H9 (cell line): ENCODE data around the gene MED13L. TPM values are rescaled to one million over a fixed set of nuclear protein-coding genes. Genes with fewer than 3 reads are reported as not detected.

Experiments used
- DNase-seq: peaks from one replicate; pipeline ENCODE4 v3.0.0-alpha.2; 2017
- H2AFZ ChIP-seq: one replicate; pipeline ENCODE4 v1.6.1; 2013; ENCODE audit warnings: mild to moderate bottlenecking, low read length, control low read depth, moderate library complexity
- H2AK5ac ChIP-seq: 2 replicates; pipeline ENCODE4 v1.6.1; 2013; ENCODE audit warnings: low read length, control low read depth, mixed read lengths; ENCODE audit not compliant: insufficient read length
- H2BK120ac ChIP-seq: one replicate; pipeline ENCODE4 v1.6.1; 2013; ENCODE audit warnings: low read depth, mild to moderate bottlenecking, low read length, control low read depth, inconsistent platforms; ENCODE audit not compliant: poor library complexity, severe bottlenecking
- H2BK12ac ChIP-seq: 2 replicates; pipeline ENCODE4 v1.6.1; 2013; ENCODE audit warnings: low read length, control low read depth, mixed read lengths, low read depth; ENCODE audit not compliant: insufficient read length
- H2BK15ac ChIP-seq: 2 replicates; pipeline ENCODE4 v1.6.1; 2013; ENCODE audit warnings: low read depth, low read length, control low read depth
- H2BK20ac ChIP-seq: one replicate; pipeline ENCODE4 v1.6.1; 2013; ENCODE audit warnings: low read depth, mild to moderate bottlenecking, low read length, control low read depth, inconsistent platforms; ENCODE audit not compliant: poor library complexity, severe bottlenecking
- H2BK5ac ChIP-seq: 2 replicates; pipeline ENCODE4 v1.6.1; 2013; ENCODE audit warnings: low read length, control low read depth, mixed read lengths; ENCODE audit not compliant: insufficient read length
- H3K14ac ChIP-seq: 2 replicates; pipeline ENCODE4 v1.6.1; 2013; ENCODE audit warnings: low read length, control low read depth; ENCODE audit not compliant: insufficient read depth
- H3K18ac ChIP-seq: 2 replicates; pipeline ENCODE4 v1.6.1; 2013; ENCODE audit warnings: low read depth, mild to moderate bottlenecking, mixed read lengths, low read length, control low read depth; ENCODE audit not compliant: insufficient read length
- H3K23ac ChIP-seq: 2 replicates; pipeline ENCODE4 v1.6.1; 2013; ENCODE audit warnings: low read length, control low read depth, mixed read lengths, low read depth; ENCODE audit not compliant: insufficient read length
- H3K23me2 ChIP-seq: 2 replicates; pipeline ENCODE4 v1.6.1; 2013; ENCODE audit warnings: low read depth, mild to moderate bottlenecking, mixed read lengths, low read length, control low read depth; ENCODE audit not compliant: insufficient read length, poor library complexity, severe bottlenecking
- H3K27ac ChIP-seq: 2 replicates; pipeline ENCODE4 v1.5.1; 2013; ENCODE audit warnings: low read length, control low read depth, mixed read lengths, low read depth; ENCODE audit not compliant: insufficient read length
- H3K27me3 ChIP-seq: 2 replicates; pipeline ENCODE4 v1.6.1; 2013; ENCODE audit warnings: low read length, control low read depth, inconsistent platforms; ENCODE audit not compliant: insufficient read depth
- H3K4ac ChIP-seq: 2 replicates; pipeline ENCODE4 v1.6.1; 2013; ENCODE audit warnings: low read depth, mild to moderate bottlenecking, control low read depth, inconsistent platforms, low read length, moderate library complexity
- H3K4me1 ChIP-seq: 2 replicates; pipeline ENCODE4 v1.6.1; 2013; ENCODE audit warnings: low read length, control low read depth, inconsistent platforms; ENCODE audit not compliant: insufficient read depth
- H3K4me2 ChIP-seq: 2 replicates; pipeline ENCODE4 v1.6.1; 2013; ENCODE audit warnings: low read length, control low read depth, mixed read lengths; ENCODE audit not compliant: insufficient read length, insufficient read depth
- H3K56ac ChIP-seq: 2 replicates; pipeline ENCODE4 v1.6.1; 2013; ENCODE audit warnings: low read depth, mild to moderate bottlenecking, mixed read lengths, low read length, control low read depth; ENCODE audit not compliant: insufficient read length
- H3K79me1 ChIP-seq: 2 replicates; pipeline ENCODE4 v1.6.1; 2013; ENCODE audit warnings: low read depth, mild to moderate bottlenecking, moderate library complexity, low read length, control low read depth, inconsistent platforms; ENCODE audit not compliant: insufficient read depth, poor library complexity, severe bottlenecking
- H3K79me2 ChIP-seq: 2 replicates; pipeline ENCODE4 v1.6.1; 2013; ENCODE audit warnings: low read length, control low read depth, inconsistent platforms; ENCODE audit not compliant: insufficient read depth
- H3K9ac ChIP-seq: 2 replicates; pipeline ENCODE4 v1.6.1; 2013; ENCODE audit warnings: low read length, control low read depth, mixed read lengths; ENCODE audit not compliant: insufficient read length; ENCODE audit errors: extremely low read depth
- H3K9me3 ChIP-seq: one replicate; pipeline ENCODE4 v1.6.1; 2013; ENCODE audit warnings: low read depth, low read length, inconsistent platforms; ENCODE audit not compliant: control insufficient read depth
- H3T11ph ChIP-seq: one replicate; pipeline ENCODE4 v1.6.1; 2013; ENCODE audit warnings: mild to moderate bottlenecking, low read length, control low read depth, inconsistent platforms
- H4K20me1 ChIP-seq: one replicate; pipeline ENCODE4 v1.6.1; 2013; ENCODE audit not compliant: control insufficient read depth, insufficient read length, insufficient read depth
- H4K5ac ChIP-seq: 2 replicates; pipeline ENCODE4 v1.6.1; 2013; ENCODE audit warnings: low read depth, mild to moderate bottlenecking, mixed read lengths, low read length, control low read depth; ENCODE audit not compliant: insufficient read length
- H4K8ac ChIP-seq: replicated peaks from 2 replicates; pipeline ENCODE4 v1.6.1; 2013; ENCODE audit warnings: low read length, control low read depth, mixed read lengths, low read depth; ENCODE audit not compliant: insufficient read length
- H4K91ac ChIP-seq: 2 replicates; pipeline ENCODE4 v1.6.1; 2013; ENCODE audit warnings: low read depth, mild to moderate bottlenecking, moderate library complexity, mixed read lengths, low read length, control low read depth; ENCODE audit not compliant: insufficient read length
- H3K27ac Mint-ChIP-seq, 3 experiments: 2 replicates in 2 of 3; 3 replicates in 1 of 3; pipeline ENCODE4 v1.8.0; 2020 to 2021; ENCODE audit warnings: mixed read lengths in 3 of 3, mild to moderate bottlenecking in 1 of 3, moderate library complexity in 1 of 3
- H3K27me3 Mint-ChIP-seq: 2 replicates; pipeline ENCODE4 v1.8.0; 2021; ENCODE audit warnings: low read depth, mild to moderate bottlenecking, moderate library complexity, mixed read lengths
- H3K36me3 Mint-ChIP-seq, 3 experiments: 2 replicates in 2 of 3; 3 replicates in 1 of 3; pipeline ENCODE4 v1.8.0; 2020 to 2021; ENCODE audit warnings: low read depth in 3 of 3, mixed read lengths in 3 of 3; ENCODE audit not compliant: insufficient read depth in 1 of 3
- H3K4me1 Mint-ChIP-seq, 2 experiments: 2 replicates each; pipeline ENCODE4 v1.8.0; 2020; ENCODE audit warnings: mixed read lengths in 2 of 2
- H3K4me3 Mint-ChIP-seq, 2 experiments: 2 replicates in 1 of 2; 3 replicates in 1 of 2; pipeline ENCODE4 v1.8.0; 2020 to 2021; ENCODE audit warnings: mild to moderate bottlenecking in 2 of 2, mixed read lengths in 2 of 2, moderate library complexity in 1 of 2
- H3K9me3 Mint-ChIP-seq, 2 experiments: 2 replicates in 1 of 2; 3 replicates in 1 of 2; pipeline ENCODE4 v1.8.0; 2020; ENCODE audit warnings: mild to moderate bottlenecking in 2 of 2, mixed read lengths in 2 of 2, moderate library complexity in 1 of 2
- WGBS: extraction: QIAGEN DNeasy Blood & Tissue Kit; methylation state at CpG from one replicate; pipeline ENCODE4 v1.1.7; 2013; ENCODE audit warnings: missing lambda C conversion rate, low lambda C conversion rate, mixed read lengths; ENCODE audit not compliant: insufficient read length; ENCODE audit errors: extremely low coverage; 5-methylcytosine and 5-hydroxymethylcytosine counted together
- total RNA-seq: library from RNA; stranded (reverse); gene quantifications from 2 replicates; pipeline ENCODE4 v1.2.1, GENCODE V29; 2021
- TF ChIP-seq, protein P1 (sequence below): fragments of 200-600 bp; sonication (generic); conservative IDR thresholded peaks from 3 replicates; pipeline ENCODE4 v1.8.0; 2021; ENCODE audit warnings: antibody characterized with exemption, mild to moderate bottlenecking

MED13L gene
- total RNA-seq, 1 experiment from 2014 or later, result 52.4 TPM

DNA sequence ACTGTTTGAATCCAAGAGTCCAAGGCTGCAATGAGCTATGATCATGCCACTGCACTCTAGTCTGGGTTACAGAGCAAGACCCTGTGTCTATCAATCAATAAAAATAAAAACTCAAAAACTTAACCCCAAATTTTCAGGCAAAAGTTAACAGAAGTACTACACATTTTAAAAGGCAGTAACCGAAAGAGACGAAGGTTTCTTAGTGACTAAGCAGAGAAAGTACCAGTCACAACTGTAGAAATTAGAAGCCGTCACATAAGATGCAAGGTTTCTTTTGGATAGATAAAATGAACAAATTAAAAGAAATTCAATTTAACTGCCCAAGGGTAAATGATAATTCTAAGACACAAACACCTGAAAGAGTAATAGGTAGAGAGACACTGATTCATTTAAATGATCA, 103.5 kb downstream of the MED13L start:
- H3K27me3 ChIP-seq, result no peaks in the 10 kb centered on the region
- no peak overlapping the region for H2BK15ac ChIP-seq
- no peak overlapping the region for H2BK120ac ChIP-seq
- no peak overlapping the region for H3K56ac ChIP-seq
- H3K4me1 Mint-ChIP-seq, result peaks cover 34 to 47% of the 10 kb centered on the region in 2 experiments
- H3K4me1 ChIP-seq, result no peaks in the 10 kb centered on the region
- H3K18ac ChIP-seq, result no peak overlapping the region
- no peak overlapping the region for H3K4me3 Mint-ChIP-seq
- peaks cover 2% of the 10 kb centered on the region for H3K79me1 ChIP-seq
- H4K20me1 ChIP-seq, result no peaks in the 10 kb centered on the region
- no peak for DNase-seq
- no peak overlapping the region for H2BK12ac ChIP-seq
- no CpG with 5 or more reads among the region's 3 CpGs for WGBS
- H3K79me2 ChIP-seq, result peaks cover 4% of the 10 kb centered on the region; the same call in 1 of the 2 replicates
- H2BK20ac ChIP-seq, result no peak overlapping the region
- H4K8ac ChIP-seq, result no peak overlapping the region
- H3K27ac Mint-ChIP-seq, result peak overlapping the region in 1 of 3 experiments; percentile 56; a peak in 1 of 7 replicates
- no peak overlapping the region for H4K91ac ChIP-seq
- H3K4ac ChIP-seq, result no peak overlapping the region
- no peak overlapping the region for H3K14ac ChIP-seq
- H3K36me3 Mint-ChIP-seq, result no peaks in the 10 kb centered on the region
- H3K23ac ChIP-seq, result no peak overlapping the region
- no peaks in the 10 kb centered on the region for H3K23me2 ChIP-seq
- H4K5ac ChIP-seq, result no peak overlapping the region
- H3K4me2 ChIP-seq, result no peak overlapping the region
- no peak overlapping the region for H3K27ac ChIP-seq
- H3K9me3 ChIP-seq, result no peaks in the 10 kb centered on the region
- H3T11ph ChIP-seq, result no peak overlapping the region
- H3K9me3 Mint-ChIP-seq, result no peaks in the 10 kb centered on the region
- H2AFZ ChIP-seq, result no peak overlapping the region
- no peak overlapping the region for H3K9ac ChIP-seq
- TF ChIP-seq, protein P1, sequence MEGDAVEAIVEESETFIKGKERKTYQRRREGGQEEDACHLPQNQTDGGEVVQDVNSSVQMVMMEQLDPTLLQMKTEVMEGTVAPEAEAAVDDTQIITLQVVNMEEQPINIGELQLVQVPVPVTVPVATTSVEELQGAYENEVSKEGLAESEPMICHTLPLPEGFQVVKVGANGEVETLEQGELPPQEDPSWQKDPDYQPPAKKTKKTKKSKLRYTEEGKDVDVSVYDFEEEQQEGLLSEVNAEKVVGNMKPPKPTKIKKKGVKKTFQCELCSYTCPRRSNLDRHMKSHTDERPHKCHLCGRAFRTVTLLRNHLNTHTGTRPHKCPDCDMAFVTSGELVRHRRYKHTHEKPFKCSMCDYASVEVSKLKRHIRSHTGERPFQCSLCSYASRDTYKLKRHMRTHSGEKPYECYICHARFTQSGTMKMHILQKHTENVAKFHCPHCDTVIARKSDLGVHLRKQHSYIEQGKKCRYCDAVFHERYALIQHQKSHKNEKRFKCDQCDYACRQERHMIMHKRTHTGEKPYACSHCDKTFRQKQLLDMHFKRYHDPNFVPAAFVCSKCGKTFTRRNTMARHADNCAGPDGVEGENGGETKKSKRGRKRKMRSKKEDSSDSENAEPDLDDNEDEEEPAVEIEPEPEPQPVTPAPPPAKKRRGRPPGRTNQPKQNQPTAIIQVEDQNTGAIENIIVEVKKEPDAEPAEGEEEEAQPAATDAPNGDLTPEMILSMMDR, result no peak
- H2AK5ac ChIP-seq, result no peak overlapping the region
- no peak overlapping the region for H2BK5ac ChIP-seq
- H3K27me3 Mint-ChIP-seq, result no peaks in the 10 kb centered on the region
